Tibial nerve (tissue), 4 donors: ENCODE measurements around the gene HRH3. TPM values are rescaled to one million over a fixed set of nuclear protein-coding genes. Genes with fewer than 3 reads are reported as not detected.

Experiments
- DNase-seq, 2 donors: peaks; one replicate each; pipeline ENCODE4 v3.0.0-alpha.2; 2019; ENCODE audit warnings: low spot score in 2 of 2
- H3K27ac ChIP-seq, 4 donors: fragments of 200-600 bp; sonication (generic) in 3 of 4; one replicate each; pipeline ENCODE4 v1.5.1; 2017 to 2019; ENCODE audit warnings: mild to moderate bottlenecking in 1 of 4
- H3K27me3 ChIP-seq, 2 donors: fragments of 200-600 bp; sonication (generic) in 1 of 2; one replicate each; pipeline versions ENCODE4 v1.5.1 to v1.6.0; 2017 to 2019
- H3K36me3 ChIP-seq, 3 donors: fragments of 200-600 bp; sonication (generic); one replicate each; pipeline ENCODE4 v1.5.1; 2018 to 2019
- H3K4me1 ChIP-seq, 4 donors: fragments of 200-600 bp; sonication (generic) in 3 of 4; one replicate each; pipeline ENCODE4 v1.5.1; 2017 to 2019
- H3K4me3 ChIP-seq, 4 donors: fragments of 200-600 bp; sonication (generic) in 3 of 4; one replicate each; pipeline ENCODE4 v1.5.1; 2017 to 2019; ENCODE audit warnings: mild to moderate bottlenecking in 1 of 4, moderate library complexity in 1 of 4
- H3K9me3 ChIP-seq, 4 donors: fragments of 200-600 bp; sonication (generic) in 3 of 4; one replicate each; pipeline ENCODE4 v1.5.1; 2017 to 2019
- EP300 ChIP-seq, 2 donors: sonication (generic); formaldehyde crosslinking; IDR thresholded peaks; one replicate each; pipeline ENCODE4 v1.6.1; 2017; ENCODE audit warnings: antibody characterized with exemption in 2 of 2, mild to moderate bottlenecking in 1 of 2
- POLR2A ChIP-seq, 2 donors: fragments of 450-650 bp; IDR thresholded peaks; one replicate each; pipeline ENCODE4 v1.6.1; 2017; ENCODE audit warnings: antibody characterized with exemption in 2 of 2, mild to moderate bottlenecking in 2 of 2, moderate library complexity in 2 of 2
- WGBS, 2 donors: methylation state at CpG; one replicate each; pipeline ENCODE4 v1.1.5; 2018; 5-methylcytosine and 5-hydroxymethylcytosine counted together
- total RNA-seq, 4 donors: library from RNA; depleted of rRNA; stranded (reverse); fragments of >200 nt; gene quantifications; one replicate each; pipeline ENCODE4 v1.1.0, GENCODE V29; 2016
- TF ChIP-seq, protein P1 (sequence below), 5 experiments: fragments of 200-600 bp in 3 of 5; fragments of 450-650 bp in 2 of 5; sonication (generic) in 3 of 5; IDR thresholded peaks; one replicate each; pipeline ENCODE4 v1.5.1; 2016 to 2019; ENCODE audit warnings: antibody characterized with exemption in 5 of 5, mild to moderate bottlenecking in 3 of 5, moderate library complexity in 2 of 5

HRH3 gene
- total RNA-seq, 4 donors from 2014 or later: not detected

DNA sequence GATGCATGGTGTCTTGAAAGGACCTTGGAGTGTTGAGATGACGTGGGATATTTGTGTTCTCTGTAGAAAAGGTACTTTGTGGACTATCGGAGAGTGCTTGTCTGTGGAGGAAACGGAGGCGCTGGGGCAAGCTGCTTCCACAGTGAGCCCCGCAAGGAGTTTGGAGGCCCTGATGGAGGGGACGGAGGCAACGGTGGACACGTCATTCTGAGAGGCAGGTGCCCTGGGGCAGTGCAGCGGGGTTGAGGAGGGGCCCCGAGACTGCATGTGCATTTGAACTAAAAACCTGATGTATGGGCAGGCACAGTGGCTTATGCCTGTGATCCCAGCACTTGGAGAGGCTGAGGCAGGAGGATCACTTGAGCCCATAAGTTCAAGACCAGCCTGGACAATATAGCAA, 24.3 kb downstream of the HRH3 start:
- 88 to 93% methylated on average over 10 of the region's 10 CpGs for WGBS, 2 donors
- no peaks in the 10 kb centered on the region for H3K4me1 ChIP-seq
- no peak overlapping the region for H3K27ac ChIP-seq
- no peak overlapping the region for H3K4me3 ChIP-seq
- no peaks in the 10 kb centered on the region for H3K9me3 ChIP-seq
- H3K36me3 ChIP-seq: peaks cover 0 to 92% (median 9%) of the 10 kb centered on the region in 3 donors
- TF ChIP-seq, protein P1, sequence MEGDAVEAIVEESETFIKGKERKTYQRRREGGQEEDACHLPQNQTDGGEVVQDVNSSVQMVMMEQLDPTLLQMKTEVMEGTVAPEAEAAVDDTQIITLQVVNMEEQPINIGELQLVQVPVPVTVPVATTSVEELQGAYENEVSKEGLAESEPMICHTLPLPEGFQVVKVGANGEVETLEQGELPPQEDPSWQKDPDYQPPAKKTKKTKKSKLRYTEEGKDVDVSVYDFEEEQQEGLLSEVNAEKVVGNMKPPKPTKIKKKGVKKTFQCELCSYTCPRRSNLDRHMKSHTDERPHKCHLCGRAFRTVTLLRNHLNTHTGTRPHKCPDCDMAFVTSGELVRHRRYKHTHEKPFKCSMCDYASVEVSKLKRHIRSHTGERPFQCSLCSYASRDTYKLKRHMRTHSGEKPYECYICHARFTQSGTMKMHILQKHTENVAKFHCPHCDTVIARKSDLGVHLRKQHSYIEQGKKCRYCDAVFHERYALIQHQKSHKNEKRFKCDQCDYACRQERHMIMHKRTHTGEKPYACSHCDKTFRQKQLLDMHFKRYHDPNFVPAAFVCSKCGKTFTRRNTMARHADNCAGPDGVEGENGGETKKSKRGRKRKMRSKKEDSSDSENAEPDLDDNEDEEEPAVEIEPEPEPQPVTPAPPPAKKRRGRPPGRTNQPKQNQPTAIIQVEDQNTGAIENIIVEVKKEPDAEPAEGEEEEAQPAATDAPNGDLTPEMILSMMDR (IDR thresholded peaks at IDR 0.05): no peak
- DNase-seq: no peak
- no peaks in the 10 kb centered on the region for H3K27me3 ChIP-seq

DNA sequence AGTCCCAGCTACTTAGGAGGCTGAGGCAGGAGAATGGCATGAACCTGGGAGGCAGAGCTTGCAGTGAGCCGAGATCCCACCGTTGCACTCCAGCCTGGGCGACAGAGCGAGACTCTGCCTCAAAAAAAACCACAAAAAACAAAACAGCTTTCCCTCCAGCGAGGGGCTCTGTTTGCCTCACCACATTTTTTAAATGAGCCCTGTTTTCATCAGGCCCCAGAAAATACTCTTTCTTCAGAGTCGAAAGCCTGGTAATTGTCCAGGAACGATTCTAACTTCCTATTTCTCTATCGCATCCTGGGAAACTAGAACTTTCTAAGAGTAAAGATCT, 25.0 kb downstream of the HRH3 start:
- H3K36me3 ChIP-seq: peaks cover 0 to 92% (median 12%) of the 10 kb centered on the region in 3 donors
- no peak overlapping the region for H3K4me3 ChIP-seq
- no peak overlapping the region for H3K27ac ChIP-seq
- H3K27me3 ChIP-seq: no peaks in the 10 kb centered on the region
- no peaks in the 10 kb centered on the region for H3K4me1 ChIP-seq
- no peaks in the 10 kb centered on the region for H3K9me3 ChIP-seq
- TF ChIP-seq POLR2A (IDR thresholded peaks at IDR 0.05): no peak
- TF ChIP-seq EP300 (IDR thresholded peaks at IDR 0.05): no peak
- TF ChIP-seq, protein P1 (IDR thresholded peaks at IDR 0.05): no peak
- DNase-seq: no peak
- WGBS, 2 donors: 74 to 75% methylated on average over 8 of the region's 8 CpGs

DNA sequence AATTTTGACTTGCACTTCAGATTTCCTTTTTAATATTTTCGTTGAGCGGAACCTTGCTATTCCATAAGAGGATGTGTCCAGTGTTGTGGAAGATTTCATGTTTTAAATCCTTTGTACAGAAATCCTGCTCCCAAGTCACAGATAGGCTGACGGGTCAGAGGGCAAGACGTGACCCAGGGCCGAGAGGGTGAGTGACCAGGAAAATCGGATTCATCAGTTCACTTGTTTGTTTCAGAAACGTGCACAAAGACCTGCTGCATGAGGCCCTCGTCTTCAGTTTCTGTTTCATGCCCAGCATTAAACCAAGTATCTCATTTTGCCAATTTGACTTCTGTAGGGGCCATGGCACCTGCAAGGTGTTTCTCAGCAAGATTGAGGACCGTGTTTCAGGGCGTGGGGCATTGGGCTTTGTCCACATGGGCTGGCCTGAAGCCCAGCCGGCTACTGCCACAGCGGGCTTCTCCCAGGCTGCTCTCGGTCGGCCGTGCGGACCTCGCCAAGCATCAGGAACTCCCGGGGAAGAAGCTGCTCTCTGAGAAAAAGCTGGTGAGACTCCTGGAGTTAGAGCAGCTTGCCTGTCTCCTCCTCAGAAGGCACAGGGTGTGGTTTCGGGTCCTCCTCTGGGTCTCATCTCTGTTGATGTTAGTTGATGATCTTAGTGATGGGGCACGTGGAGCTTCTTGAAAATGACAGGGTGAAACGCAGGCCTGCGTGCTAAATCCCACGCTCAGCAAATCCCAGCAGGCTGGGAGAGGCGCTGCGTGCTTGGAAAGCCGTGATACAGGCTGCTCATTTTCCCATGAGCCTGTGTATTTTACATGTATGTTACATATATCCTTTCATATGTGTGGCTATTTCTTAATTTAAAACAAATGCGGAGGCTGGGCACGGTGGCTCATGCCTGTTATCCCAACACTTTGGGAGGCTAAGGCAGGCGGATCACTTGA, 26.7 kb downstream of the HRH3 start:
- Histone ChIP-seq H3K27ac (no peak overlapping the region), H3K27me3 (no peaks in the 10 kb centered on the region), H3K9me3 (no peaks in the 10 kb centered on the region), H3K36me3 (peaks cover 0 to 87% (median 13%) of the 10 kb centered on the region in 3 donors), H3K4me1 (peaks cover 0 to 6% (median 0%) of the 10 kb centered on the region in 4 donors), H3K4me3 (no peak overlapping the region)
- no peak for DNase-seq
- TF ChIP-seq, protein P1 (IDR thresholded peaks at IDR 0.05): no peak
- TF ChIP-seq EP300 (IDR thresholded peaks at IDR 0.05): no peak
- TF ChIP-seq POLR2A (IDR thresholded peaks at IDR 0.05): no peak
- WGBS, 2 donors: 87 to 89% methylated on average over 28 to 29 of the region's 29 CpGs

DNA sequence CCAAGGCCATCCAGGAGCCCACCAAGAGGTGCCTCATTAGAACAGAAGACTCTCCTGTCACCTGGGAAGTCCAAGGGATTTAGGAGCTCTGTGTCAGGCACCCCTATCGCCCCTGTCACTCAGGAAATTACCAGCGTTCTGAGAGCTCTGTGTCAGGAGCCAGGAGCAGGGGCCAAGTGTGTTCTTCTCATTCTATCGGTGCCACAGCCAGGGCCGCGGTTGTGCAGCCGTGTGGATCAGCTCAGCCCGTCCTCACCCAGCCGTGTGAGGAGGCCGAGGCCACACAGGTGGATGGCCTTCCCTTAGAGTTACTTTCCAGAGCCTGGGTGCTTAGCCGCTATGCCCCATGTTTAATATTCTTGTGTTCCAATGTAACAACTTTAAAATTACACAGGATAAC, 27.4 kb downstream of the HRH3 start:
- Histone ChIP-seq H3K4me1 (peaks cover 0 to 11% (median 0%) of the 10 kb centered on the region in 4 donors), H3K4me3 (no peak overlapping the region), H3K36me3 (peaks cover 0 to 80% (median 13%) of the 10 kb centered on the region in 3 donors), H3K27me3 (no peaks in the 10 kb centered on the region), H3K27ac (no peak overlapping the region), H3K9me3 (no peaks in the 10 kb centered on the region)
- TF ChIP-seq EP300 (IDR thresholded peaks at IDR 0.05) (no peak), POLR2A (IDR thresholded peaks at IDR 0.05) (no peak)
- TF ChIP-seq, protein P1 (IDR thresholded peaks at IDR 0.05): no peak
- 85 to 86% methylated on average over 10 of the region's 10 CpGs for WGBS, 2 donors
- DNase-seq: no peak

DNA sequence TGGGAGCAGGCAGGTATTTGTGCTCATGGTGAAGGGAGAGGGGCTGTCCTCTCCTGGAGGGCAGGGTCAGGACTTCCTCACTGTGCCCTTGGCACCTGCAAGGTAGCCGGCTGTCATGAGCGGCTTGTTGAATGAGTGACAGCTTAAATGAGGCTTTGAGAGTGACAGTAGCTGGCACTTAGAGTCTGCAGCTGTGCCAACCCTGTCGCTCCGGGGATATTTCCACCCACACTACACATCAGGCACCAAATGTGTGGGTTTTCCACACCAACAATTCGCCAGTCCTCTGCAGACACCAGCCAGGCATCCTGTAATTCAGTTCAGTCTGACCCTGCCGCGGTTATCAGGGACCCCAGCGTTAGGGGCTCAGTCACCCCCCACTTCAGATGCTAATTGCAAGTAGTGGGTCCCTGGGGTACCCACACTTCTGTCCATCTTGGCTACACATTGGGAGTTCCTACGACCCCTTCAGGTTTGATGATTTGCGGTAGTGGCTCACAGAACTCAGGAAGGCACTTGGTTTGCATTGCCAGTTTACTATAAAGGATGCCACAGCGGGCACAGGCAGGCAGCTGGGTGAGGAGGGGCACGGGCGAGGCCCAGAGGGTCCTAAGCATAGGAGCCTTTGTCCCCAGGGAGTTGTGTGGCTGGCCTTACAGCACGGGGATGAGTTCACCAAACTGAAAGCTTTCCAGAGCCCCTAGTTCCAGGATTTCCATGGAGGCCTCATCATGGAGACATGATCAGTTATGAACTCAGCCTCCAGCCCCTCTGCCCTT, 28.1 kb downstream of the HRH3 start:
- no peak for DNase-seq
- TF ChIP-seq, protein P1 (IDR thresholded peaks at IDR 0.05): no peak
- TF ChIP-seq POLR2A (IDR thresholded peaks at IDR 0.05) (no peak), EP300 (IDR thresholded peaks at IDR 0.05) (no peak)
- H3K9me3 ChIP-seq: no peaks in the 10 kb centered on the region
- H3K36me3 ChIP-seq: peaks cover 0 to 73% (median 13%) of the 10 kb centered on the region in 3 donors
- no peak overlapping the region for H3K27ac ChIP-seq
- H3K4me1 ChIP-seq: peaks cover 0 to 17% (median under 1%) of the 10 kb centered on the region in 4 donors
- no peak overlapping the region for H3K4me3 ChIP-seq
- no peaks in the 10 kb centered on the region for H3K27me3 ChIP-seq
- WGBS, 2 donors: 71 to 82% methylated on average over 13 to 14 of the region's 14 CpGs
